ENCODE results near the gene MYO18B.

Gene MYO18B

GRCh38 chr22:26004477-26004876 lies 262.5 kb downstream of the MYO18B start:
- DNase-seq, result no peak

- DNase-seq, result no peak
Measured at GRCh38 chr22:26008587-26008986, 266.6 kb downstream of the MYO18B start.

GRCh38 chr22:26016916-26017315 lies 274.9 kb downstream of the MYO18B start:
- DNase-seq, result no peak

- no peak for DNase-seq
Measured at GRCh38 chr22:26017932-26018331, 275.9 kb downstream of the MYO18B start.

- no peak for DNase-seq
Measured at GRCh38 chr22:26019596-26019995, 277.6 kb downstream of the MYO18B start.

- no peak for DNase-seq
Measured at GRCh38 chr22:26021516-26021915, 279.5 kb downstream of the MYO18B start.

- no peak for DNase-seq
Measured at GRCh38 chr22:26023104-26023775, 281.3 kb downstream of the MYO18B start.

GRCh38 chr22:26025626-26026025 lies 283.6 kb downstream of the MYO18B start:
- DNase-seq, result no peak

- DNase-seq, result no peak
Measured at GRCh38 chr22:26027341-26027740, 285.4 kb downstream of the MYO18B start.

GRCh38 chr22:26031641-26032040 lies 289.7 kb downstream of the MYO18B start:
- DNase-seq, result no peak

- no peak for DNase-seq
Measured at GRCh38 chr22:26033071-26033470, 291.1 kb downstream of the MYO18B start.

- no peak for DNase-seq
Measured at GRCh38 chr22:26033586-26033985, 291.6 kb downstream of the MYO18B start.

GRCh38 chr22:26035523-26035922 lies 293.5 kb downstream of the MYO18B start:
- no peak for DNase-seq

GRCh38 chr22:26038365-26038764 lies 296.4 kb downstream of the MYO18B start:
- DNase-seq, result no peak

- DNase-seq, result no peak
Measured at GRCh38 chr22:26041931-26042330, 299.9 kb downstream of the MYO18B start.

- no peak for DNase-seq
Measured at GRCh38 chr22:26043031-26043430, 301.0 kb downstream of the MYO18B start.

- no peak for DNase-seq
Measured at GRCh38 chr22:26045051-26045450, 303.1 kb downstream of the MYO18B start.

- no peak for DNase-seq
Measured at GRCh38 chr22:26045860-26046259, 303.9 kb downstream of the MYO18B start.

GRCh38 chr22:26047516-26047915 lies 305.5 kb downstream of the MYO18B start:
- DNase-seq, result no peak

GRCh38 chr22:26047920-26048319 lies 305.9 kb downstream of the MYO18B start:
- no peak for DNase-seq

GRCh38 chr22:26050079-26050478 lies 308.1 kb downstream of the MYO18B start:
- no peak for DNase-seq

- no peak for DNase-seq
Measured at GRCh38 chr22:26053737-26054316, 311.8 kb downstream of the MYO18B start.

GRCh38 chr22:26054841-26055605 lies 313.0 kb downstream of the MYO18B start:
- DNase-seq, result no peak

- no peak for DNase-seq
Measured at GRCh38 chr22:26055693-26056092, 313.7 kb downstream of the MYO18B start.
